Body of pancreas (tissue), 4 donors: Measurements from ENCODE around the gene PTPA.

ENCODE experiments used
- CTCF ChIP-seq, 7 experiments: fragments of 450-650 bp in 4 of 7; fragments of 200-600 bp in 3 of 7; sonication (generic) in 3 of 7; IDR thresholded peaks; one replicate each; pipeline ENCODE4 v1.5.1; 2016 to 2019; ENCODE audit warnings: antibody characterized with exemption in 7 of 7
- POLR2A ChIP-seq, 3 donors: fragments of 450-650 bp; IDR thresholded peaks; one replicate each; pipeline ENCODE4 v1.6.1; 2016; ENCODE audit warnings: antibody characterized with exemption in 3 of 3, mild to moderate bottlenecking in 2 of 3

GRCh38 chr9:129160712-129161533 is 49.7 kb downstream of the PTPA start:
- TF ChIP-seq CTCF (IDR thresholded peaks at IDR 0.05) (no peak), POLR2A (IDR thresholded peaks at IDR 0.05) (no peak)
